ENCODE data around the gene RDH16.
"Not testable (repeated sequence)": the region's sequence is repeated elsewhere in the genome, so short reads cannot be mapped to it uniquely, and the experiment has no call there.

RDH16 gene

GRCh38 chr12:56916296-56916995, 41.0 kb downstream of the RDH16 start:
- DNase-seq = no peak

GRCh38 chr12:56914724-56915123, 42.7 kb downstream of the RDH16 start:
- no peak for DNase-seq

GRCh38 chr12:56914256-56914655, 43.2 kb downstream of the RDH16 start:
- DNase-seq = no peak

GRCh38 chr12:56909403-56909802, 48.0 kb downstream of the RDH16 start:
- not testable (repeated sequence) for DNase-seq

- DNase-seq = no peak
Measured at GRCh38 chr12:56908136-56908535, 49.3 kb downstream of the RDH16 start.

GRCh38 chr12:56905852-56906251, 51.6 kb downstream of the RDH16 start:
- no peak for DNase-seq

GRCh38 chr12:56903374-56903773, 54.0 kb downstream of the RDH16 start:
- DNase-seq = no peak
